HepG2 (cell line): ENCODE results near the gene BRD3. TPM values are rescaled to one million over a fixed set of nuclear protein-coding genes. Genes with fewer than 3 reads are reported as not detected.

Experiments used
- GLMP ChIP-seq: sonication (generic); formaldehyde crosslinking; IDR thresholded peaks from 2 replicates; pipeline ENCODE4 v1.9.0; 2021; ENCODE audit warnings: missing genetic modification reagents, mild to moderate bottlenecking, borderline replicate concordance
- HNF4G ChIP-seq, 2 experiments: sonication (generic) in 1 of 2; formaldehyde crosslinking in 1 of 2; IDR thresholded peaks; 2 replicates each; pipeline versions ENCODE4 v1.4.0 to v1.6.1; 2011 to 2020; ENCODE audit warnings: borderline replicate concordance in 2 of 2, low read depth in 2 of 2, mild to moderate bottlenecking in 2 of 2, low read length in 1 of 2, missing genetic modification reagents in 1 of 2, moderate library complexity in 1 of 2
- MAFG ChIP-seq: sonication (generic); formaldehyde crosslinking; IDR thresholded peaks from 2 replicates; pipeline ENCODE4 v1.5.1; 2020; ENCODE audit warnings: mild to moderate bottlenecking, missing genetic modification reagents
- MLLT10 ChIP-seq: sonication (generic); formaldehyde crosslinking; IDR thresholded peaks from 2 replicates; pipeline ENCODE4 v1.4.0; 2020; ENCODE audit warnings: missing genetic modification reagents
- MXD1 ChIP-seq: sonication (generic); formaldehyde crosslinking; IDR thresholded peaks from 2 replicates; pipeline ENCODE4 v1.4.0; 2020; ENCODE audit warnings: mild to moderate bottlenecking, missing genetic modification reagents
- SRSF4 ChIP-seq: fragments of 200-400 bp; formaldehyde crosslinking; IDR thresholded peaks from one replicate; pipeline ENCODE4 v1.6.1; 2018; ENCODE audit warnings: mild to moderate bottlenecking, low read depth, low read length, moderate library complexity; ENCODE audit not compliant: poor library complexity, severe bottlenecking
- STAT6 ChIP-seq: sonication (generic); formaldehyde crosslinking; IDR thresholded peaks from 2 replicates; pipeline ENCODE4 v1.4.0; 2020; ENCODE audit warnings: missing genetic modification reagents, mild to moderate bottlenecking, borderline replicate concordance
- ZNF121 ChIP-seq: sonication (generic); formaldehyde crosslinking; IDR thresholded peaks from 2 replicates; pipeline ENCODE4 v1.5.0; 2020; ENCODE audit warnings: mild to moderate bottlenecking, missing genetic modification reagents
- ZNF207 ChIP-seq: fragments of 450-650 bp; IDR thresholded peaks from 2 replicates; pipeline ENCODE4 v1.6.1; 2016; ENCODE audit warnings: antibody characterized with exemption, borderline replicate concordance
- ZNF687 ChIP-seq: sonication (generic); formaldehyde crosslinking; IDR thresholded peaks from 2 replicates; pipeline ENCODE4 v1.5.1; 2020; ENCODE audit warnings: mild to moderate bottlenecking, missing genetic modification reagents, moderate library complexity
- polyA plus RNA-seq, 8 experiments: library from polyadenylated mRNA; depleted of rRNA in 3 of 8; stranded (reverse) in 7 of 8; unstranded in 1 of 8; fragments of >200 nt; fragmentation: Illumina TruSeq in 4 of 8; extraction: Trizol in 4 of 8; gene quantifications; 2 replicates each; pipeline versions ENCODE4 v1.2.1 to v1.2.3, GENCODE V29; 2011 to 2016; ENCODE audit warnings: low read depth in 4 of 8, missing spikeins in 1 of 8, mixed read lengths in 1 of 8; ENCODE audit not compliant: insufficient read depth in 1 of 8
- total RNA-seq, 5 experiments: library from RNA; depleted of rRNA; stranded (reverse); fragments of >200 nt; fragmentation: Illumina TruSeq; extraction: Trizol; gene quantifications; 2 replicates each; pipeline ENCODE4 v1.2.3, GENCODE V29; 2016; ENCODE audit warnings: low read depth in 1 of 5

Gene BRD3
- total and polyA plus RNA-seq, 2 of the 13 experiments (the other 11 are each of a cell fraction or from before 2014, with no cell fraction given), result 5.9 to 12.9 TPM

- TF ChIP-seq STAT6 (CRISPR knock-in tag) (no peak), ZNF207 (no peak), HNF4G (IDR thresholded peaks at IDR 0.05; ENCODE audit: borderline replicate concordance, low read depth, low read length) (peak; percentile 56; the same call in 1 of the 2 replicates), HNF4G (CRISPR knock-in tag; IDR thresholded peaks at IDR 0.05; ENCODE audit: borderline replicate concordance, low read depth) (no peak; the same call in 1 of the 2 replicates), MXD1 (CRISPR knock-in tag) (peak; percentile 27; the same call in 1 of the 2 replicates), ZNF121 (CRISPR knock-in tag) (no peak), ZNF687 (CRISPR knock-in tag) (no peak; the same call in 1 of the 2 replicates), MAFG (no peak), GLMP (CRISPR knock-in tag) (no peak), SRSF4 (no peak), MLLT10 (CRISPR knock-in tag) (no peak)
Observed at GRCh38 chr9:133991964-133992779, 75.7 kb downstream of the BRD3 start, which contains the start of gene VAV2 (continued).
